Non-pigmented ciliary epithelial cell (primary cell): ENCODE measurements around the gene TBC1D5.
A peak's percentile ranks its signal among the peaks of the same experiment; 100 is the strongest.
"Not testable (repeated sequence)": the region's sequence is repeated elsewhere in the genome, so short reads cannot be mapped to it uniquely, and the experiment has no call there.

Experiments
- DNase-seq: peaks from one replicate; pipeline ENCODE4 v3.0.0-alpha.2; 2010; ENCODE audit warnings: low read depth

Gene TBC1D5

DNA sequence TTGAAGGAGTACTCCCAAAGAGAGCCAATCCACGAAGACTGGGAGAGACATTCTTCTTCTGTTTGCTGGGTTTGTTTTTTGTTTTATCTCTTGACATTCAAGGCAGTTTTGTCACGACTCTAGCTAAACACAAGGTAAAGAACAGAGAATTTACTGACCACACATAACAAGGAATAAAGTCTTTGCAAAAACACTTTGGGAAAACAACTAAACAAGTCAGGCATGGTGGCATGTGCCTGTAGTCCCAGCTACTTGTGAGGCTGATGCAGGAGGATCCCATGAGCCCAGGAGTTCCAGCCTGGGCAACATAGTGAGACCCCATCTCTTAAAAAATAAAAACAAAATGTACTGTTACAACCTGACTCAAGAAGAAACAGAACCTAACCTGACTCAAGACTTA lies 28.0 kb downstream of the TBC1D5 start:
- no peak for DNase-seq

DNA sequence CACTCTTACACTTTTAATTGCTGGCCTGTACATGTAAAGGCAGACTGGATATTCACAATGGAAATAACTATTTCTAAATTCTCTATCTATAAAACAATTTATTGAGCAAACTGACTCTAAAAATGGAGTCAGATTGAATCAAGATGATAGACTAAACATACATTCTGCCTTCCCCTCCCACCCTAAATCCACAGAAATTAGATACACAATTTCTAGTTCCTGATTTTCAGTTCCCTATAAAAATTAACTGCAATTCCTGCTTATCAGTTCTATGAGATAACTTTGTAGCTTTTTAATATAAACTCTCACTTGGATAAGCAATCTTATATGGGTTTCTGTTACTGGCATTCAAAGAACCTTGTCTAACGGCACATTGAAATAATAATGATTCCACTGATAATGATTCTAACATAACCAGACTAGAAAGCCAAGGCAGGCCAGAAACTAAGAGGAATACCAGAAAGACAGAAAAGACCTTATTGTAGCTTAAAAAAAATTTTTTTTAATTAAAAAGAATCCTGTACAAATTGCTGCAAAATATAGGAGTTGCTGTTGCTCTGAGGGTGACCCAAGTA lies 33.1 kb downstream of the TBC1D5 start:
- DNase-seq, result no peak

DNA sequence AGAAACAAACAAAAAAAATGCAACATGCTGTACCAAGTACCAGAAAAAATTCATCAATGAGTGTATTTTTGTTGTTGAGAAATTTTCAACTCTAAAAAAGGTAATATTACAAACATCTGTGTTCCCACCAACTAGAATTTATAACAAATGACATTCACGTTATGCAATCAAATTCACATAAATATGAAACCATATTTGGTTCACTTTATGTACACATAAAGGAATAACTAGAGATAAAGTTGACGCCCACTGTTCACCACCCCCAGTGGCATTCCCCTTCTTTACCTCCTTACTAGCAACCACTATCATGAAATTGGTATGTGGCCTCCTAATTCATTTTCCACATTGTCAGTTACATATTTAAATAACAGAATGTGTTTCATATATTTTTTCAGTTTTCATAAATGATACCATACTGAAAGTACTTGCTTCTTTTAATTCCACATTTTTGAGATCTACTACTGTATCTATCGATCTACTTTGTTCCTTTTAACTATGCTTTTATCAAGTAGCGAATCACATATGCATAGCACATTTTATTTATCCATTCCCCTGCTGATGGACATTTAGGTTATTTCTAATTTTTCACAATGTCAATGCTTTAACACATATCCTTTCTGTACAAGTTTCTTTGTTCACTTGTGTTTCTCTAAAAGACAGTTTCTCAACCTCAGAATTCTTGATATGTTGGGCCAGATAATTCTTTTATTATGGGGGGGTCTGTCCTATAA lies 34.5 kb downstream of the TBC1D5 start:
- DNase-seq, result no peak

DNA sequence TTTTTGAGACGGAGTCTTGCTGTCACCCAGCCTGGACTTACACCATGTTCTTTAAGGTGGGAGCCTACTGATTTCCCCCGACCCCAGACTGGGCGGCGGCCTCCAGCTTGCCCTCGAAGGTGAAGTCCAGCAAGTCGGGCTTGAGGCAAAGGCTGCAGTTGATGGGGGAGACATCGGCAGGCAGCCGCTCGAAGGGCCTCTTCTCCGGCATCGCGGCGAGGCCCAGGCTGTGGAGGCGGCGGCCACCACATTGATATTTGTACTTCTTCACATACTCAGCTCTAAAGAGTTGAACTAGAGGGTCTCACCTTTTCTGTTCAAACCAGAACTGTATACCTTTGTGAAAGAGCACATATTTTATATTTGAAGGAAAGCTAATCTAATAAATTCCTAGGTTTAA lies 36.4 kb downstream of the TBC1D5 start:
- not testable (repeated sequence) for DNase-seq

- not testable (repeated sequence) for DNase-seq
These were observed 42.6 kb downstream of the TBC1D5 start for GRCh38 chr3:17699815-17700214.

DNA sequence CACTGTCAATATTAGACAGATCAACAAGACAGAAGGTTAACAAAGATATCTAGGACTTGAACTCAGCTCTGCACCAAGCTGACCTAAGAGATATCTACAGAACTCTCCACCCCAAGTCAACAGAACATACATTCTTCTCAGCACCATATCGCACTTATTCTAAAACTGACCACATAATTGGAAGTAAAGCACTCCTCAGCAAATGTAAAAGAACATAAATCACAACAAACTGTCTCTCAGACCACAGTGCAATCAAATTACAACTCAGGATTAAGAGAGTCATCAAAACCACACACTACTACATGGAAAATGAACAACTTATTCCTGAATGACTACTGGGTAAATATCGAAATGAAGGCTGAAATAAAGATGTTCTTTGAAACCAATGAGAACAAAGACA lies 46.8 kb downstream of the TBC1D5 start:
- not testable (repeated sequence) for DNase-seq

- not testable (repeated sequence) for DNase-seq
These were observed 48.8 kb downstream of the TBC1D5 start for GRCh38 chr3:17693670-17693999.

- DNase-seq, result not testable (repeated sequence)
These were observed 49.4 kb downstream of the TBC1D5 start for GRCh38 chr3:17692846-17693669.

DNA sequence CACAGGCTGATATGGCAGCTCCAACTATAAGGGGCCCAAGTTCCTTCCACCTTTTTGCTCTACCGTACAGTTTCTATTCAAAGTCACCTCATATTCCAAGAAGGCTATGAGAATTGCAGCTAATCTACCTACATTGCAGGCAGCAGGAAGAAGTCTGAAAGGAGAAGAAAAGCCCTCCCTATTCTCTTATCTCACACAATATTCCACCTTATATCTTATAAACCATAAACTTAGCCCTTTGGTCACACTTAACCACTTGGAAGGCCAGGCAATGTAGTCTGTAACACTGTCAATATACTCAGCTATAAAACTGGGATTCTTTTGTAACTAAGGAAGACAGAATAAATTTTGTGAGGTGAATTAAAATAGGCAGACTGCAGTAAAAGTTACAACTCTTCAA lies 54.9 kb downstream of the TBC1D5 start:
- no peak for DNase-seq

- no peak for DNase-seq
These were observed 55.8 kb downstream of the TBC1D5 start for GRCh38 chr3:17686613-17687012.

GRCh38 chr3:17683542-17684207 lies 58.8 kb downstream of the TBC1D5 start:
- no peak for DNase-seq

DNA sequence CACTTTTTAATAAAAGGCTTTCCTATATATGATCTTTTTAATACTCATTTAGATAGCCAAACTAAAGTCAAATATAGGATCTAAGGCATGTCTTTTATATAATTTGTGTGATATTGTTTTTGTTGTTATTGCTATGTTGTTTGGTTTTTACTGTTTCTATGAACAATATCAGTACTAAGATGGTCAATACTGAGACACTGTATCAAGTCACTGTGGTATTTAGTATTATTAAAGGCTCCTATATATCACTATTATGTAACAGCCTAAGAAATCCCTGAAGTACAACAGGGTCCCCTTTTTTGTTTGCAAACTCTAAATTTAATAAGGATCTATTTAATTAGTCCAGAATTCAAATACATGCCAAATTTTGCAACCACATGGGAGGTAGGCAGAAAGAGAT lies 61.9 kb downstream of the TBC1D5 start:
- no peak for DNase-seq

- DNase-seq, result peak; percentile 30
These were observed 64.2 kb downstream of the TBC1D5 start for GRCh38 chr3:17678116-17678741.

- no peak for DNase-seq
These were observed 68.2 kb downstream of the TBC1D5 start for GRCh38 chr3:17674082-17674686.

DNA sequence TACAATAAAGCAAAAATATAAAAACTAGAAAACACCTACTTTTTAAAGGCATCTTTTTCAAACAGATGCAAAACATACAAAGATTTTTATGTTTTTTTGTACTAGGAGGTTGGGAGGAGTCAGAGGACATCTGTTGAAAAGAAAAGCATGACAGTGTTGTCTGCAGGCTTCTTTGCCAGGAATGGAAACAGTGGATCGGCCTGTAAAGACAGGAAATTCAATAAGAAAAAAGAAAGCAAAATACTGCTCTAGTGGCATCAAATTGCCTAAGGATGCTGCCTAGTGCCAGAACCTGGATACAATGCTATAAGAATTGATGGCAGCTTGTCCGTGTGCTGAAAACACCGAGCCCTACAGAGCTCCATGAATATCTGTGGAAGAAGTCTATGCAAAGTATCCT lies 69.9 kb downstream of the TBC1D5 start:
- DNase-seq, result no peak

DNA sequence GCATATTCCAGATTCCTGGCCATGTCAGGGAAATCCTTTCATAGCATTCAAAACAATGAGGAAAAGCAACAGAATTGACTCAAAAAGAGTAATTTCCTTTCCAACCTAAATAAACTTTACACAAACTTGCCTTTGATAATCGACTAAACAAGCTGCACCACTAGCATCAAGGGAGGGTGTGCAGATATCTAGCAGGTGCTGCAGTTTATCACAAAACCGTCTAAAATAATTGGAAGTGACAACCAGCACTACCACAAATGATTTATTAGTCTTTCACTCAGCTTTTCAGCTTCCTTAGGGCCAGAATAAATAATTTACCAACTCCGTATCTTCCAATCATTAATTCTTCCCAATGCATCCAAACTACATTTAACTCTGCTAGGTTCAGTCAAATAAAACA lies 71.7 kb downstream of the TBC1D5 start:
- no peak for DNase-seq

- DNase-seq, result no peak
These were observed 77.5 kb downstream of the TBC1D5 start for GRCh38 chr3:17664923-17665322.

DNA sequence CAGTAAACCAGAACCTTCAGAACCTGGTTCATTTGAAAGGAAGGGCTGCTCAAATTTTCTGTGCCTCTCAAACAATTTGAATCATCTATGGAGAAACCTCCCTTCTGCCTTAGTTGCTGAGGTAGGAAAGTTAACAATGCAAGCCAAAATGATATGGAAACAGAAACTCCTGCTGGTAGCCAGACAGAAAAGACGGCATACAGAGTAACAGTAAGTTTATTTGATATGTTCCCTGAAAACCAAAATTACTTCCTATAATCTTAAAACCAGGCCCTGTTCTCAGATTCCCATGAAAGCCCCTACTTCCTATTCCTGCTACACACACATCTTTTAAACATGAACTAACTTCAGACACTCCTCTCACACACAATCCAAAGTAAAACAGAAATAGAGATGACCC lies 86.2 kb downstream of the TBC1D5 start:
- no peak for DNase-seq

DNA sequence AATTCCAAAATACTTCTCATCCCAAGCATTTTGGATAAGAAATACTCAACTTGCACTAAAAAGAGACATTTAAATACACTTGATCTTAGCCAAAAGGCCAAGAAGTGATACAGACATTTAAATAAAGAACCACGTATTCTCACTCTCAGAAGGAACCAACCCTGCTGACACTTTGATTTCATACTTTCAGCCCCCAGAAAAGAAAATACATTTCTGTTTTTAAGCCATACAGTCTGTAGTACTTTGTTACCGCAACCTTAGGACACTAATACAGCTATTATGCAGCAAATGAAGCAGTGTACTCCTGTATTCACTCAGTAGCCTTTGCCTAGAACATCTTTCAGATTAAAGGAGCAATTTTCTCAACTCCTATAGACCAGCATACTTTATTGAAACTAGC lies 86.7 kb downstream of the TBC1D5 start:
- DNase-seq, result no peak

- not testable (repeated sequence) for DNase-seq
These were observed 92.7 kb downstream of the TBC1D5 start for GRCh38 chr3:17649748-17650147.

GRCh38 chr3:17648630-17649355 lies 93.6 kb downstream of the TBC1D5 start:
- DNase-seq, result not testable (repeated sequence)
